H9 (cell line): ENCODE results near the gene EPC2. TPM values are rescaled to one million over a fixed set of nuclear protein-coding genes. Genes with fewer than 3 reads are reported as not detected.

ENCODE experiments used
- DNase-seq: peaks from one replicate; pipeline ENCODE4 v3.0.0-alpha.2; 2017
- H2AFZ ChIP-seq: one replicate; pipeline ENCODE4 v1.6.1; 2013; ENCODE audit warnings: mild to moderate bottlenecking, low read length, control low read depth, moderate library complexity
- H2AK5ac ChIP-seq: 2 replicates; pipeline ENCODE4 v1.6.1; 2013; ENCODE audit warnings: low read length, control low read depth, mixed read lengths; ENCODE audit not compliant: insufficient read length
- H2BK120ac ChIP-seq: one replicate; pipeline ENCODE4 v1.6.1; 2013; ENCODE audit warnings: low read depth, mild to moderate bottlenecking, low read length, control low read depth, inconsistent platforms; ENCODE audit not compliant: poor library complexity, severe bottlenecking
- H2BK12ac ChIP-seq: 2 replicates; pipeline ENCODE4 v1.6.1; 2013; ENCODE audit warnings: low read length, control low read depth, mixed read lengths, low read depth; ENCODE audit not compliant: insufficient read length
- H2BK15ac ChIP-seq: 2 replicates; pipeline ENCODE4 v1.6.1; 2013; ENCODE audit warnings: low read depth, low read length, control low read depth
- H2BK20ac ChIP-seq: one replicate; pipeline ENCODE4 v1.6.1; 2013; ENCODE audit warnings: low read depth, mild to moderate bottlenecking, low read length, control low read depth, inconsistent platforms; ENCODE audit not compliant: poor library complexity, severe bottlenecking
- H2BK5ac ChIP-seq: 2 replicates; pipeline ENCODE4 v1.6.1; 2013; ENCODE audit warnings: low read length, control low read depth, mixed read lengths; ENCODE audit not compliant: insufficient read length
- H3K14ac ChIP-seq: 2 replicates; pipeline ENCODE4 v1.6.1; 2013; ENCODE audit warnings: low read length, control low read depth; ENCODE audit not compliant: insufficient read depth
- H3K18ac ChIP-seq: 2 replicates; pipeline ENCODE4 v1.6.1; 2013; ENCODE audit warnings: low read depth, mild to moderate bottlenecking, mixed read lengths, low read length, control low read depth; ENCODE audit not compliant: insufficient read length
- H3K23ac ChIP-seq: 2 replicates; pipeline ENCODE4 v1.6.1; 2013; ENCODE audit warnings: low read length, control low read depth, mixed read lengths, low read depth; ENCODE audit not compliant: insufficient read length
- H3K23me2 ChIP-seq: 2 replicates; pipeline ENCODE4 v1.6.1; 2013; ENCODE audit warnings: low read depth, mild to moderate bottlenecking, mixed read lengths, low read length, control low read depth; ENCODE audit not compliant: insufficient read length, poor library complexity, severe bottlenecking
- H3K27ac ChIP-seq: 2 replicates; pipeline ENCODE4 v1.5.1; 2013; ENCODE audit warnings: low read length, control low read depth, mixed read lengths, low read depth; ENCODE audit not compliant: insufficient read length
- H3K27me3 ChIP-seq: 2 replicates; pipeline ENCODE4 v1.6.1; 2013; ENCODE audit warnings: low read length, control low read depth, inconsistent platforms; ENCODE audit not compliant: insufficient read depth
- H3K4ac ChIP-seq: 2 replicates; pipeline ENCODE4 v1.6.1; 2013; ENCODE audit warnings: low read depth, mild to moderate bottlenecking, control low read depth, inconsistent platforms, low read length, moderate library complexity
- H3K4me1 ChIP-seq: 2 replicates; pipeline ENCODE4 v1.6.1; 2013; ENCODE audit warnings: low read length, control low read depth, inconsistent platforms; ENCODE audit not compliant: insufficient read depth
- H3K4me2 ChIP-seq: 2 replicates; pipeline ENCODE4 v1.6.1; 2013; ENCODE audit warnings: low read length, control low read depth, mixed read lengths; ENCODE audit not compliant: insufficient read length, insufficient read depth
- H3K56ac ChIP-seq: 2 replicates; pipeline ENCODE4 v1.6.1; 2013; ENCODE audit warnings: low read depth, mild to moderate bottlenecking, mixed read lengths, low read length, control low read depth; ENCODE audit not compliant: insufficient read length
- H3K79me1 ChIP-seq: 2 replicates; pipeline ENCODE4 v1.6.1; 2013; ENCODE audit warnings: low read depth, mild to moderate bottlenecking, moderate library complexity, low read length, control low read depth, inconsistent platforms; ENCODE audit not compliant: insufficient read depth, poor library complexity, severe bottlenecking
- H3K79me2 ChIP-seq: 2 replicates; pipeline ENCODE4 v1.6.1; 2013; ENCODE audit warnings: low read length, control low read depth, inconsistent platforms; ENCODE audit not compliant: insufficient read depth
- H3K9ac ChIP-seq: 2 replicates; pipeline ENCODE4 v1.6.1; 2013; ENCODE audit warnings: low read length, control low read depth, mixed read lengths; ENCODE audit not compliant: insufficient read length; ENCODE audit errors: extremely low read depth
- H3K9me3 ChIP-seq: one replicate; pipeline ENCODE4 v1.6.1; 2013; ENCODE audit warnings: low read depth, low read length, inconsistent platforms; ENCODE audit not compliant: control insufficient read depth
- H3T11ph ChIP-seq: one replicate; pipeline ENCODE4 v1.6.1; 2013; ENCODE audit warnings: mild to moderate bottlenecking, low read length, control low read depth, inconsistent platforms
- H4K20me1 ChIP-seq: one replicate; pipeline ENCODE4 v1.6.1; 2013; ENCODE audit not compliant: control insufficient read depth, insufficient read length, insufficient read depth
- H4K5ac ChIP-seq: 2 replicates; pipeline ENCODE4 v1.6.1; 2013; ENCODE audit warnings: low read depth, mild to moderate bottlenecking, mixed read lengths, low read length, control low read depth; ENCODE audit not compliant: insufficient read length
- H4K8ac ChIP-seq: replicated peaks from 2 replicates; pipeline ENCODE4 v1.6.1; 2013; ENCODE audit warnings: low read length, control low read depth, mixed read lengths, low read depth; ENCODE audit not compliant: insufficient read length
- H4K91ac ChIP-seq: 2 replicates; pipeline ENCODE4 v1.6.1; 2013; ENCODE audit warnings: low read depth, mild to moderate bottlenecking, moderate library complexity, mixed read lengths, low read length, control low read depth; ENCODE audit not compliant: insufficient read length
- H3K27ac Mint-ChIP-seq, 3 experiments: 2 replicates in 2 of 3; 3 replicates in 1 of 3; pipeline ENCODE4 v1.8.0; 2020 to 2021; ENCODE audit warnings: mixed read lengths in 3 of 3, mild to moderate bottlenecking in 1 of 3, moderate library complexity in 1 of 3
- H3K27me3 Mint-ChIP-seq: 2 replicates; pipeline ENCODE4 v1.8.0; 2021; ENCODE audit warnings: low read depth, mild to moderate bottlenecking, moderate library complexity, mixed read lengths
- H3K36me3 Mint-ChIP-seq, 3 experiments: 2 replicates in 2 of 3; 3 replicates in 1 of 3; pipeline ENCODE4 v1.8.0; 2020 to 2021; ENCODE audit warnings: low read depth in 3 of 3, mixed read lengths in 3 of 3; ENCODE audit not compliant: insufficient read depth in 1 of 3
- H3K4me1 Mint-ChIP-seq, 2 experiments: 2 replicates each; pipeline ENCODE4 v1.8.0; 2020; ENCODE audit warnings: mixed read lengths in 2 of 2
- H3K4me3 Mint-ChIP-seq, 2 experiments: 2 replicates in 1 of 2; 3 replicates in 1 of 2; pipeline ENCODE4 v1.8.0; 2020 to 2021; ENCODE audit warnings: mild to moderate bottlenecking in 2 of 2, mixed read lengths in 2 of 2, moderate library complexity in 1 of 2
- H3K9me3 Mint-ChIP-seq, 2 experiments: 2 replicates in 1 of 2; 3 replicates in 1 of 2; pipeline ENCODE4 v1.8.0; 2020; ENCODE audit warnings: mild to moderate bottlenecking in 2 of 2, mixed read lengths in 2 of 2, moderate library complexity in 1 of 2
- CTCF ChIP-seq: fragments of 200-600 bp; sonication (generic); conservative IDR thresholded peaks from 3 replicates; pipeline ENCODE4 v1.8.0; 2021; ENCODE audit warnings: antibody characterized with exemption, mild to moderate bottlenecking
- WGBS: extraction: QIAGEN DNeasy Blood & Tissue Kit; methylation state at CpG from one replicate; pipeline ENCODE4 v1.1.7; 2013; ENCODE audit warnings: missing lambda C conversion rate, low lambda C conversion rate, mixed read lengths; ENCODE audit not compliant: insufficient read length; ENCODE audit errors: extremely low coverage; 5-methylcytosine and 5-hydroxymethylcytosine counted together
- total RNA-seq: library from RNA; stranded (reverse); gene quantifications from 2 replicates; pipeline ENCODE4 v1.2.1, GENCODE V29; 2021

Gene EPC2
- total RNA-seq, 1 experiment from 2014 or later = 31.3 TPM

DNA sequence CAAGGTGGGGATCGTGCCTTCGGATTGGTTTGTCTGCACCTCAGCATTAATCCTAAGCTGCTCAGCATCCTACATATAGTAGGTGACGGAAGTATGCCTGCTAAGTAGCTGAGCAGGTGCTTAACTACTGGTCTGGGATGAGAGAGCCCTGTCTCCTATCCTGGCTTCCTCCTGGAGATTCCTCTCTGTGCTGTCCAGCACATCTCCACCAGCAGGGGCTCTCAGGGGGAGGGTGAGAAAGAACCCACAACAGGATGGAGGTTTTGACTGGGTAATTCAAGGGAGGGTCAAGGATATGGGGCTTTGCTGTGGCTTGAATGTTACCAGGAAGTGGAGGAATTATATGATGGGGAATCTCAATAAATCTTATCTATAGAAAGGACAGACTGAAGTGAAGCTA lies 185.1 kb downstream of the EPC2 start:
- no CpG with 5 or more reads among the region's 3 CpGs for WGBS
- Histone ChIP-seq H3K14ac (no peak overlapping the region), H3K23ac (no peak overlapping the region), H3K27ac (no peak overlapping the region), H3K4me2 (no peak overlapping the region), H3T11ph (no peak overlapping the region), H4K5ac (no peak overlapping the region), H4K8ac (no peak overlapping the region), H3K9me3 (no peaks in the 10 kb centered on the region), H3K9ac (no peak overlapping the region), H2BK20ac (no peak overlapping the region), H4K91ac (no peak overlapping the region), H3K23me2 (no peaks in the 10 kb centered on the region), H3K18ac (no peak overlapping the region), H3K4me1 (no peaks in the 10 kb centered on the region; the same call in 1 of the 2 replicates), H2BK120ac (no peak overlapping the region), H3K56ac (no peak overlapping the region), H2AFZ (no peak overlapping the region), H2BK5ac (no peak overlapping the region), H2BK12ac (no peak overlapping the region), H3K79me1 (no peaks in the 10 kb centered on the region), H3K79me2 (no peaks in the 10 kb centered on the region), H3K4ac (no peak overlapping the region), H4K20me1 (no peaks in the 10 kb centered on the region), H2BK15ac (no peak overlapping the region), H2AK5ac (no peak overlapping the region), H3K27me3 (no peaks in the 10 kb centered on the region)
- Mint-ChIP-seq H3K36me3 (peaks cover 0 to 6% (median 0%) of the 10 kb centered on the region in 3 experiments; a peak in 2 of 7 replicates), H3K4me1 (peaks cover 6 to 14% of the 10 kb centered on the region in 2 experiments; a peak in 3 of 4 replicates), H3K9me3 (peaks cover 2 to 6% of the 10 kb centered on the region in 2 experiments; a peak in 2 of 5 replicates), H3K27ac (no peak overlapping the region), H3K4me3 (no peak overlapping the region), H3K27me3 (peaks cover 13% of the 10 kb centered on the region)
- no peak for DNase-seq
- TF ChIP-seq CTCF = no peak; the same call in 2 of the 3 replicates
